WTC11 (cell line): Measurements from ENCODE around the gene GTPBP3. TPM values are rescaled to one million over a fixed set of nuclear protein-coding genes. Genes with fewer than 3 reads are reported as not detected.

Source experiments
- ATAC-seq: fragments of 200-7000 bp; cut with Tn5 transposase; 2 replicates; pipeline ENCODE4 v1.10.0; 2021; ENCODE audit warnings: mild to moderate bottlenecking, moderate library complexity
- CTCF ChIA-PET: fragments of 300-600 bp; sonication (Branson Sonifier 250); formaldehyde crosslinking; loops from one replicate; lab custom pipeline; 2021; ENCODE audit warnings: antibody characterized with exemption; lab: Charles Lee
- POLR2A ChIA-PET: fragments of 350-600 bp; sonication (Branson Sonifier 250); formaldehyde crosslinking; loops from one replicate; lab custom pipeline; 2021; ENCODE audit warnings: antibody characterized with exemption; lab: Charles Lee
- DNase-seq: peaks from one replicate; pipeline ENCODE4 v3.0.0; 2021; ENCODE audit warnings: low spot score
- H3K27ac Mint-ChIP-seq: 2 replicates; pipeline ENCODE4 v1.8.0; 2021; ENCODE audit warnings: mixed read lengths
- H3K27me3 Mint-ChIP-seq: 2 replicates; pipeline ENCODE4 v1.8.0; 2021; ENCODE audit warnings: low read depth, mild to moderate bottlenecking, moderate library complexity, mixed read lengths
- H3K36me3 Mint-ChIP-seq: 2 replicates; pipeline ENCODE4 v1.8.0; 2021; ENCODE audit warnings: mixed read lengths
- H3K4me1 Mint-ChIP-seq: 2 replicates; pipeline ENCODE4 v1.8.0; 2022; ENCODE audit warnings: mixed read lengths
- H3K4me3 Mint-ChIP-seq: 2 replicates; pipeline ENCODE4 v1.8.0; 2021; ENCODE audit warnings: mild to moderate bottlenecking, moderate library complexity, mixed read lengths
- H3K9me3 Mint-ChIP-seq: 2 replicates; pipeline ENCODE4 v1.8.0; 2021; ENCODE audit warnings: mixed read lengths
- ATF1 ChIP-seq: sonication (generic); formaldehyde crosslinking; IDR thresholded peaks from 2 replicates; pipeline ENCODE4 v1.8.1; 2023; ENCODE audit warnings: mild to moderate bottlenecking, moderate library complexity, missing genetic modification reagents
- CBFB ChIP-seq: sonication (generic); formaldehyde crosslinking; IDR thresholded peaks from 2 replicates; pipeline ENCODE4 v1.8.1; 2022; ENCODE audit warnings: mild to moderate bottlenecking, low read depth, missing genetic modification reagents
- CTCF ChIP-seq: fragments of 200-600 bp; IDR thresholded peaks from 2 replicates; pipeline ENCODE4 v1.8.0; 2022; ENCODE audit warnings: antibody characterized with exemption
- FOXJ3 ChIP-seq: sonication (generic); formaldehyde crosslinking; IDR thresholded peaks from 2 replicates; pipeline ENCODE4 v1.9.0; 2021; ENCODE audit warnings: missing genetic modification reagents, mild to moderate bottlenecking, borderline replicate concordance
- FOXK1 ChIP-seq: sonication (generic); formaldehyde crosslinking; IDR thresholded peaks from 2 replicates; pipeline ENCODE4 v1.8.0; 2022; ENCODE audit warnings: mild to moderate bottlenecking, moderate library complexity, missing genetic modification reagents
- JUN ChIP-seq: sonication (generic); formaldehyde crosslinking; IDR thresholded peaks from 2 replicates; pipeline ENCODE4 v1.8.0; 2023; ENCODE audit warnings: mild to moderate bottlenecking, missing genetic modification reagents
- KAT7 ChIP-seq: sonication (generic); formaldehyde crosslinking; IDR thresholded peaks from 2 replicates; pipeline ENCODE4 v1.8.1; 2023; ENCODE audit warnings: missing genetic modification reagents, mild to moderate bottlenecking, borderline replicate concordance
- NFE2L1 ChIP-seq: sonication (generic); formaldehyde crosslinking; IDR thresholded peaks from 2 replicates; pipeline ENCODE4 v1.8.1; 2023; ENCODE audit warnings: missing genetic modification reagents
- NR2C2 ChIP-seq: sonication (generic); formaldehyde crosslinking; IDR thresholded peaks from 2 replicates; pipeline ENCODE4 v1.8.0; 2022; ENCODE audit warnings: mild to moderate bottlenecking, missing genetic modification reagents
- SMAD4 ChIP-seq: sonication (generic); formaldehyde crosslinking; IDR thresholded peaks from 2 replicates; pipeline ENCODE4 v1.8.0; 2022; ENCODE audit warnings: mild to moderate bottlenecking, missing genetic modification reagents
- ZNF263 ChIP-seq: sonication (generic); formaldehyde crosslinking; IDR thresholded peaks from 2 replicates; pipeline ENCODE4 v1.8.1; 2022; ENCODE audit warnings: low read depth, mild to moderate bottlenecking, moderate library complexity, missing genetic modification reagents
- ZNF671 ChIP-seq: fragments of 250-450 bp; sonication (Bioruptor Pico); IDR thresholded peaks from 2 replicates; pipeline ENCODE4 v1.8.0; 2021; ENCODE audit warnings: mild to moderate bottlenecking
- total RNA-seq: library from RNA; stranded (reverse); gene quantifications from 3 replicates; pipeline ENCODE4 v1.2.3, GENCODE V29; 2021
- TF ChIP-seq, protein P1 (sequence below): sonication (generic); formaldehyde crosslinking; IDR thresholded peaks from 2 replicates; pipeline ENCODE4 v1.8.0; 2022; ENCODE audit warnings: mild to moderate bottlenecking, missing genetic modification reagents
- TF ChIP-seq, protein P2 (sequence below): fragments of 250-450 bp; sonication (Bioruptor Pico); IDR thresholded peaks from 2 replicates; pipeline ENCODE4 v1.9.0; 2021; ENCODE audit warnings: mild to moderate bottlenecking
- TF ChIP-seq, protein P3 (sequence below): fragments of 250-450 bp; sonication (Bioruptor Pico); IDR thresholded peaks from 2 replicates; pipeline ENCODE4 v2.1.2; 2022; ENCODE audit warnings: mild to moderate bottlenecking, moderate library complexity
- TF ChIP-seq, protein P4 (sequence below): sonication (generic); formaldehyde crosslinking; IDR thresholded peaks from 2 replicates; pipeline ENCODE4 v1.8.1; 2022; ENCODE audit warnings: low read depth, mild to moderate bottlenecking, moderate library complexity, missing genetic modification reagents, borderline replicate concordance
- TF ChIP-seq, protein P5 (sequence below): sonication (generic); formaldehyde crosslinking; IDR thresholded peaks from 2 replicates; pipeline ENCODE4 v1.8.0; 2023; ENCODE audit warnings: missing genetic modification reagents, mild to moderate bottlenecking, borderline replicate concordance
- TF ChIP-seq, protein P6 (sequence below): sonication (generic); formaldehyde crosslinking; IDR thresholded peaks from 2 replicates; pipeline ENCODE4 v1.8.0; 2022; ENCODE audit warnings: mild to moderate bottlenecking, missing genetic modification reagents

The GTPBP3 gene
- total RNA-seq, 1 experiment from 2014 or later, result 93.0 TPM

DNA sequence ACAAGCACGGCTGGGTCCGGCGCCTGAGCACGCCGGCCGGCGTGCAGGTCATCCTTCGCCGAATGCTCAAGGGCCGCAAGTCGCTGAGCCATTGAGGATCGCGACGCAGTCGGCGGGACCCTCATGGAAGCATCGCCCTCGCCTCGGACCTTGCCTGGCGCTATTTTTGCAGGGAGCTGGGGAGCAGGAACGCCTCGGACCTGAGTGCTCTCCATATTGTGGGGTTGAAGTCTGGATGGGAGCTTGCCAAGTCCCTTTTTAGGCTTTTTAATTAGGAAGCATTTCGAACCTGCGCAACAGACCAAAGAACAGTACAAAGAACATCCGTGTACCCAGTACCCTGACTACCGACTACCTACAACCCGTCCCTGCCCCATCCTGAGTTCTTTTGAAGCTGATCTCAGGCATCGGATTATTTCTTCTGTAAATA is 31.1 kb upstream of the GTPBP3 start (continued):
- TF ChIP-seq, protein P1, sequence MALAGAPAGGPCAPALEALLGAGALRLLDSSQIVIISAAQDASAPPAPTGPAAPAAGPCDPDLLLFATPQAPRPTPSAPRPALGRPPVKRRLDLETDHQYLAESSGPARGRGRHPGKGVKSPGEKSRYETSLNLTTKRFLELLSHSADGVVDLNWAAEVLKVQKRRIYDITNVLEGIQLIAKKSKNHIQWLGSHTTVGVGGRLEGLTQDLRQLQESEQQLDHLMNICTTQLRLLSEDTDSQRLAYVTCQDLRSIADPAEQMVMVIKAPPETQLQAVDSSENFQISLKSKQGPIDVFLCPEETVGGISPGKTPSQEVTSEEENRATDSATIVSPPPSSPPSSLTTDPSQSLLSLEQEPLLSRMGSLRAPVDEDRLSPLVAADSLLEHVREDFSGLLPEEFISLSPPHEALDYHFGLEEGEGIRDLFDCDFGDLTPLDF (CRISPR knock-in tag), result no peak
- TF ChIP-seq, protein P2, sequence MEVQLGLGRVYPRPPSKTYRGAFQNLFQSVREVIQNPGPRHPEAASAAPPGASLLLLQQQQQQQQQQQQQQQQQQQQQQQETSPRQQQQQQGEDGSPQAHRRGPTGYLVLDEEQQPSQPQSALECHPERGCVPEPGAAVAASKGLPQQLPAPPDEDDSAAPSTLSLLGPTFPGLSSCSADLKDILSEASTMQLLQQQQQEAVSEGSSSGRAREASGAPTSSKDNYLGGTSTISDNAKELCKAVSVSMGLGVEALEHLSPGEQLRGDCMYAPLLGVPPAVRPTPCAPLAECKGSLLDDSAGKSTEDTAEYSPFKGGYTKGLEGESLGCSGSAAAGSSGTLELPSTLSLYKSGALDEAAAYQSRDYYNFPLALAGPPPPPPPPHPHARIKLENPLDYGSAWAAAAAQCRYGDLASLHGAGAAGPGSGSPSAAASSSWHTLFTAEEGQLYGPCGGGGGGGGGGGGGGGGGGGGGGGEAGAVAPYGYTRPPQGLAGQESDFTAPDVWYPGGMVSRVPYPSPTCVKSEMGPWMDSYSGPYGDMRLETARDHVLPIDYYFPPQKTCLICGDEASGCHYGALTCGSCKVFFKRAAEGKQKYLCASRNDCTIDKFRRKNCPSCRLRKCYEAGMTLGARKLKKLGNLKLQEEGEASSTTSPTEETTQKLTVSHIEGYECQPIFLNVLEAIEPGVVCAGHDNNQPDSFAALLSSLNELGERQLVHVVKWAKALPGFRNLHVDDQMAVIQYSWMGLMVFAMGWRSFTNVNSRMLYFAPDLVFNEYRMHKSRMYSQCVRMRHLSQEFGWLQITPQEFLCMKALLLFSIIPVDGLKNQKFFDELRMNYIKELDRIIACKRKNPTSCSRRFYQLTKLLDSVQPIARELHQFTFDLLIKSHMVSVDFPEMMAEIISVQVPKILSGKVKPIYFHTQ, result no peak
- no peak for TF ChIP-seq ZNF263 (CRISPR knock-in tag)
- TF ChIP-seq, protein P3, sequence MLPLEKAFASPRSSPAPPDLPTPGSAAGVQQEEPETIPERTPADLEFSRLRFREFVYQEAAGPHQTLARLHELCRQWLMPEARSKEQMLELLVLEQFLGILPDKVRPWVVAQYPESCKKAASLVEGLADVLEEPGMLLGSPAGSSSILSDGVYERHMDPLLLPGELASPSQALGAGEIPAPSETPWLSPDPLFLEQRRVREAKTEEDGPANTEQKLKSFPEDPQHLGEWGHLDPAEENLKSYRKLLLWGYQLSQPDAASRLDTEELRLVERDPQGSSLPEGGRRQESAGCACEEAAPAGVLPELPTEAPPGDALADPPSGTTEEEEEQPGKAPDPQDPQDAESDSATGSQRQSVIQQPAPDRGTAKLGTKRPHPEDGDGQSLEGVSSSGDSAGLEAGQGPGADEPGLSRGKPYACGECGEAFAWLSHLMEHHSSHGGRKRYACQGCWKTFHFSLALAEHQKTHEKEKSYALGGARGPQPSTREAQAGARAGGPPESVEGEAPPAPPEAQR (CRISPR knock-in tag), result no peak
- TF ChIP-seq, all 79 proteins: peak for 4

GRCh38 chr19:17307876-17308377 is 29.4 kb upstream of the GTPBP3 start:
- no peak for TF ChIP-seq KAT7
- TF ChIP-seq, protein P4, sequence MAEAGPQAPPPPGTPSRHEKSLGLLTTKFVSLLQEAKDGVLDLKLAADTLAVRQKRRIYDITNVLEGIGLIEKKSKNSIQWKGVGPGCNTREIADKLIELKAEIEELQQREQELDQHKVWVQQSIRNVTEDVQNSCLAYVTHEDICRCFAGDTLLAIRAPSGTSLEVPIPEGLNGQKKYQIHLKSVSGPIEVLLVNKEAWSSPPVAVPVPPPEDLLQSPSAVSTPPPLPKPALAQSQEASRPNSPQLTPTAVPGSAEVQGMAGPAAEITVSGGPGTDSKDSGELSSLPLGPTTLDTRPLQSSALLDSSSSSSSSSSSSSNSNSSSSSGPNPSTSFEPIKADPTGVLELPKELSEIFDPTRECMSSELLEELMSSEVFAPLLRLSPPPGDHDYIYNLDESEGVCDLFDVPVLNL (CRISPR knock-in tag), result no peak
- no peak for TF ChIP-seq CTCF
- no peak for TF ChIP-seq FOXJ3 (CRISPR knock-in tag)
- DNase-seq (no peak), ATAC-seq (no peak)
- no peaks in the 10 kb centered on the region for H3K27me3 Mint-ChIP-seq
- peak overlapping the region; percentile 89 for H3K4me3 Mint-ChIP-seq
- no peaks in the 10 kb centered on the region for H3K9me3 Mint-ChIP-seq
- H3K36me3 Mint-ChIP-seq, result no peaks in the 10 kb centered on the region
- CTCF ChIA-PET, result interaction anchor here (0.6 to 3.1 kb wide), 6 partner anchors 14 to 83 kb away, joined by 3 to 60 read pairs (median 16); no protein-coding TSS in a partner anchor
- POLR2A ChIA-PET, result no interaction called here
- H3K27ac Mint-ChIP-seq, result peak overlapping the region; percentile 67
- peaks cover 40% of the 10 kb centered on the region for H3K4me1 Mint-ChIP-seq

GRCh38 chr19:17309198-17309964 is 28.0 kb upstream of the GTPBP3 start, which contains the start of gene DDA1:
TSS of gene DDA1 (plus strand) at chr19:17309563. CDS start at chr19:17309655, 92 bp downstream.
- ChIA-PET POLR2A (interaction anchor here (0.5 to 2.4 kb wide), 14 partner anchors 12 to 185 kb away, joined by 3 to 10 read pairs (median 5); partner anchors contain the start of genes ANO8, BABAM1 and USE1), CTCF (interaction anchor here (0.6 to 3.1 kb wide), 21 partner anchors 12 to 868 kb away, joined by 3 to 35 read pairs (median 4); partner anchors contain the start of genes BABAM1, MVB12A and OCEL1)
- peak within 1 kb of the TSS; percentile 89 for H3K4me3 Mint-ChIP-seq
- DNase-seq (peak; percentile 100), ATAC-seq (peak; percentile 85)
- no peaks in the 10 kb centered on the region for H3K27me3 Mint-ChIP-seq
- H3K9me3 Mint-ChIP-seq, result no peaks in the 10 kb centered on the region
- peaks cover 8% of the 10 kb centered on the region for H3K36me3 Mint-ChIP-seq
- peak within 1 kb of the TSS; percentile 95 for H3K27ac Mint-ChIP-seq
- peaks cover 31% of the 10 kb centered on the region for H3K4me1 Mint-ChIP-seq
- TF ChIP-seq ATF1 (no peak), JUN (CRISPR knock-in tag) (no peak), NR2C2 (peak; percentile 97), NFE2L1 (no peak), ZNF671 (CRISPR knock-in tag) (no peak), CBFB (CRISPR knock-in tag) (no peak), FOXK1 (peak; percentile 82), SMAD4 (CRISPR knock-in tag) (no peak)
- TF ChIP-seq, protein P5, sequence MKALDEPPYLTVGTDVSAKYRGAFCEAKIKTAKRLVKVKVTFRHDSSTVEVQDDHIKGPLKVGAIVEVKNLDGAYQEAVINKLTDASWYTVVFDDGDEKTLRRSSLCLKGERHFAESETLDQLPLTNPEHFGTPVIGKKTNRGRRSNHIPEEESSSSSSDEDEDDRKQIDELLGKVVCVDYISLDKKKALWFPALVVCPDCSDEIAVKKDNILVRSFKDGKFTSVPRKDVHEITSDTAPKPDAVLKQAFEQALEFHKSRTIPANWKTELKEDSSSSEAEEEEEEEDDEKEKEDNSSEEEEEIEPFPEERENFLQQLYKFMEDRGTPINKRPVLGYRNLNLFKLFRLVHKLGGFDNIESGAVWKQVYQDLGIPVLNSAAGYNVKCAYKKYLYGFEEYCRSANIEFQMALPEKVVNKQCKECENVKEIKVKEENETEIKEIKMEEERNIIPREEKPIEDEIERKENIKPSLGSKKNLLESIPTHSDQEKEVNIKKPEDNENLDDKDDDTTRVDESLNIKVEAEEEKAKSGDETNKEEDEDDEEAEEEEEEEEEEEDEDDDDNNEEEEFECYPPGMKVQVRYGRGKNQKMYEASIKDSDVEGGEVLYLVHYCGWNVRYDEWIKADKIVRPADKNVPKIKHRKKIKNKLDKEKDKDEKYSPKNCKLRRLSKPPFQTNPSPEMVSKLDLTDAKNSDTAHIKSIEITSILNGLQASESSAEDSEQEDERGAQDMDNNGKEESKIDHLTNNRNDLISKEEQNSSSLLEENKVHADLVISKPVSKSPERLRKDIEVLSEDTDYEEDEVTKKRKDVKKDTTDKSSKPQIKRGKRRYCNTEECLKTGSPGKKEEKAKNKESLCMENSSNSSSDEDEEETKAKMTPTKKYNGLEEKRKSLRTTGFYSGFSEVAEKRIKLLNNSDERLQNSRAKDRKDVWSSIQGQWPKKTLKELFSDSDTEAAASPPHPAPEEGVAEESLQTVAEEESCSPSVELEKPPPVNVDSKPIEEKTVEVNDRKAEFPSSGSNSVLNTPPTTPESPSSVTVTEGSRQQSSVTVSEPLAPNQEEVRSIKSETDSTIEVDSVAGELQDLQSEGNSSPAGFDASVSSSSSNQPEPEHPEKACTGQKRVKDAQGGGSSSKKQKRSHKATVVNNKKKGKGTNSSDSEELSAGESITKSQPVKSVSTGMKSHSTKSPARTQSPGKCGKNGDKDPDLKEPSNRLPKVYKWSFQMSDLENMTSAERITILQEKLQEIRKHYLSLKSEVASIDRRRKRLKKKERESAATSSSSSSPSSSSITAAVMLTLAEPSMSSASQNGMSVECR (CRISPR knock-in tag), result no peak
- TF ChIP-seq, protein P6, sequence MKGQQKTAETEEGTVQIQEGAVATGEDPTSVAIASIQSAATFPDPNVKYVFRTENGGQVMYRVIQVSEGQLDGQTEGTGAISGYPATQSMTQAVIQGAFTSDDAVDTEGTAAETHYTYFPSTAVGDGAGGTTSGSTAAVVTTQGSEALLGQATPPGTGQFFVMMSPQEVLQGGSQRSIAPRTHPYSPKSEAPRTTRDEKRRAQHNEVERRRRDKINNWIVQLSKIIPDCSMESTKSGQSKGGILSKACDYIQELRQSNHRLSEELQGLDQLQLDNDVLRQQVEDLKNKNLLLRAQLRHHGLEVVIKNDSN, result no peak
